NCI-H82 (cell line): Measurements from ENCODE around the gene ARHGAP5.

Experiments used
- DNase-seq: peaks from one replicate; lab custom pipeline; 2025; lab: John Stamatoyannopoulos, UW

The ARHGAP5 gene

GRCh38 chr14:32076278-32077080 lies 625 bp upstream of the ARHGAP5 start:
- DNase-seq = peak; percentile 97

- peak; percentile 65 for DNase-seq
Measured at GRCh38 chr14:32078023-32078857, 1.1 kb downstream of the ARHGAP5 start.

- DNase-seq = no peak
Measured at GRCh38 chr14:32078858-32079216, 1.7 kb downstream of the ARHGAP5 start.

DNA sequence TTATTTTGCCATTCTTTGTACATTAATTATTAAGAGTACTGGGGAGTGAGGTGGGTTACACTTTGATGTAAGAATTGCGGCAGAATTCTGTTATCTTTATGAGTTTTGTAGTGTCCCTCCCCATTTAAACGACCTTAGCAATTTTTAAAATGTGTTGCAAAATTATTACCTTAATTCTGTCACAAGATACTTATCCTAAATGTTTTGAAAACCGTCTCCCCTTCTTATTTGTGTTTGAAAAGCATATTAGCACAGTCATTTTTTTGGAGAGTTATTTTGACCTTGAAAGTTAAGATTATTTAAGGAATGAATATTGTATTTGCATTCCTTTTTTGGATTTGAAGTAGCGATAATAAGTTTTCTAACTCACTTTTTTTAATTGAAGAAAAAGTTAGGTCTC lies 2.2 kb downstream of the ARHGAP5 start:
- no peak for DNase-seq

DNA sequence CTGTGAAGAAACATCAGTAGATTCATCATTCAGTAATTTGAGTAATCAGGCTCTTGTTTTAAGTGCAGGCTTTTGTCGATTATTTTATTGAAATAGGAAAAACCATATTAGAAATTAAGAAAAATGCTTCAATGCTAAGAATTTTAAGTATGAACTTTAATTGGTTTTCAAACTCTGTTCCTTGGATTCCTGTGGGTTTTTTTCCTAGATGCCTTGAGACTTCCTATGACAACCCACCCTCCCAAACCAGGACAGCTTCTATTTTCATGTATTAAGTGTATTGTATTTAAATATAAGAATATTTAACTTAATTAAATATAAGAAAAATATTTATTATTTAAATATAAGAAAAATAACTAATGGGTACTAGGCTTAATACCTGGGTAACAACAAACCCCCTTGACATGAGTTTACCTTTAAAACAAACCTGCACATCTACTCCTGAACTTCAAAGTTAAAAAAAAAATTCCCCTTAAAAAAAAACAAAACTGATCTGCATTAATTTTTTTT lies 3.0 kb downstream of the ARHGAP5 start:
- no peak for DNase-seq

DNA sequence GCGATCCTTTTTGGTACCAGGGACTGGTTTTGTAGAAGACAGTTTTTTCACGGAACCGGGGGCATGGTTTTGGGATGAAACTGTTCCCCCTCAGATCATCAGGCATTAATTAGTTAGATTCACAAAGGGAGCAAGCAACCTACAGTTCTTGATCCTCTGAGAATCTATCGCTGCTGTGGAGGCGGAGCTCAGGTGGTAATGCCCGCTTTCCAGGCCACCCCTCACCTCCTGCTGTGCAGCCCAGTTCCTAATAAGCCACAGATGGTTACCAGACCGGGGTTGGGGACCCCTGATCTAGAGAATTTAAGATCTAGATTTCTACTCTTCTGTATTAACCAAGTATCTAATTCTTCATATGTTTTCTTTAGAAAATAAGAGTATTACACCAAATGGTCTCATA lies 4.8 kb downstream of the ARHGAP5 start:
- DNase-seq = peak; percentile 15

DNA sequence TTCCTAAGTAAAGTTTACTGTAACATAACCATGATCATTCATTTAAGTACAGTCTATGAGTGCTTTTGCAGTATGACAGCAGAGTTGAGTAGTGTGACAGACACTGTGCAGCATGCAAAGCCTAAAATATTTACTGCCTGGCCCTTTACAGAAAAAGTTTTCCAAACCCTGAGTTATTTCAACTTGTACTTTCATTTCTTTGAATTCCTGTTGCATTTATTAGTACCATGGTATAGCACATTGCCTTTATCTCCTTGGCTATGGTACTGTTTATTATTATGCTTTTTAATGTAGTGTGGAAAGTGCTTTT lies 6.2 kb downstream of the ARHGAP5 start:
- no peak for DNase-seq

- no peak for DNase-seq
Measured at GRCh38 chr14:32083789-32084188, 6.7 kb downstream of the ARHGAP5 start.

DNA sequence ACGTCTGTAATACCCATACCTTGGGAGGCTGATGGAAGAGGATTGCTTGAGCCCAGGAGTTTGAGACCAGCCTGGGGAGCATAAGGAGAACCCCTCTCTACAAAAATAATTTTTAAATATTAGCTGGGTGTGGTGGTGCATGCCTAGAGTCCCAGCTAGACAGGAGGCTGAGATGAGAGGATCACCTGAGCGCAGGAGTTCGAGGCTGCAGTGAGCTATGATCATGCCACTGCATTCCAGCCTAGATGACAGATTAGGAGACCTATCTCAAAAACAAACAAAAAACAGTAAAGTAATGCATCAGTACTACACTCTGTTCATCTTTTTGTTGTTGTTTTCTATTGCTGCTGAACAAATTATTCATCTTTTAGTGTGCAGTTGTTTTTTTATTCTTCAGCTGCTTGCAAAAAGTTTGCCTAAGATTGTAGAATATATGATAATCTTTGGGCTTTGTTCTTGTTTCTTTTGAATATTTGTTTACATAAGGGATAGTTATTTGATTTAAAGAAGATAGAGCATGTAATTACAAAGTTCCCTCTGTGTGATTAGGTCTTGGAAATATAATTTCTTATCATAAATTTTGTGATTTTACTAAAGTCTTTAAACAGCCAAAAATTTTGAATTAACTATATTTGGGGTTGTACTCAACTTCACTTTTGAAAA lies 8.2 kb downstream of the ARHGAP5 start:
- DNase-seq = no peak

- no peak for DNase-seq
Measured at GRCh38 chr14:32085845-32086383, 8.8 kb downstream of the ARHGAP5 start.

DNA sequence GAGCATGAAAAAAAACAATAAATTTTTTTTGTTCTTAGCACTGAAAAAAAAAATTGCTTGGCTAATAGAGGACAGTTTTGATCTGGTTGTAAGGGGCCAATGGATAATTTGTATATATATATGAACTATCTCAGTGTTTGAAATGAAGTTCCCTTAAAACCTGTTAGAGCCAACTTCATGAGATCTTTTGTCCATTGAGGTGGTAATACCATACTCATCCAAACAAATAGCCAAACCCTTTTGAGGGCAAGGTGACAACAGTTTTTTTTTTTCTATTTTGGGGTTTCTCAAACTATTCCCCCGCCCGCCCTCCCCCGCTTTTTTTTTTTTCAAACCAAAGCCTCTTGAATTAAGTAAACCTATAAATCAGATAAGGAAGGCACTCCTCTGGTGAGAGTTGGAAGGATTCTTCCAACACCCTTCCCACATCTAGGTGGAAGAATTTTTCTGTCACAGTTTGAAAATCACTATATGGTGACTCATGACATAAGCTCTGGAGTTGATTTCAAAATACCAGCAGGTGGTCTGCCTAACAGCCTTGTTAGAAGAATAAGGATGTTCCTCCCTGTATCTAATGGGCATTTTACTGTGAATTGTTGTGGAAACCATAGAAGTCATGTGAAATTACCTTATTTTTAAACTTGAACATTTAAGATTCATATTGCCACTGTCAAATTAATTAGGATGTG lies 10.2 kb downstream of the ARHGAP5 start:
- peak; percentile 5 for DNase-seq

DNA sequence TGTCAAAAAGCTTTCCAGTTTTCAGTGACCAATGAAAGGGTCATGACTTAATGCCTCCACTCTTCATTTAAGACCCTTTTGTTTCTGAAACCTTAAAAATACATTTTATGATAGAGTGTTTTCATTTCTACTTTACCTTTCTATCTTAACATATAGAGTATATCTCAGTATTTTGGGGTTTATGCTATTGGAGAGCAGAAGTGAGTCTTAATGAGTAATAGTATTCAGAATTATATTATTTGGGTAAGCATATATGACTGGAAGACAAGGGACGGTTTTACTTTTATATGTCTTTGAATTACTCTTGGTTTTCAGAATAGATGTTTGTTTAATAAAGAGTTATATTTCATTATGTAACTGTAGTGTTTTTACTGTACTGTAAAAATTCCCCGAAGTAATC lies 10.8 kb downstream of the ARHGAP5 start:
- DNase-seq = no peak

- DNase-seq = no peak
Measured at GRCh38 chr14:32090686-32091085, 13.6 kb downstream of the ARHGAP5 start.

DNA sequence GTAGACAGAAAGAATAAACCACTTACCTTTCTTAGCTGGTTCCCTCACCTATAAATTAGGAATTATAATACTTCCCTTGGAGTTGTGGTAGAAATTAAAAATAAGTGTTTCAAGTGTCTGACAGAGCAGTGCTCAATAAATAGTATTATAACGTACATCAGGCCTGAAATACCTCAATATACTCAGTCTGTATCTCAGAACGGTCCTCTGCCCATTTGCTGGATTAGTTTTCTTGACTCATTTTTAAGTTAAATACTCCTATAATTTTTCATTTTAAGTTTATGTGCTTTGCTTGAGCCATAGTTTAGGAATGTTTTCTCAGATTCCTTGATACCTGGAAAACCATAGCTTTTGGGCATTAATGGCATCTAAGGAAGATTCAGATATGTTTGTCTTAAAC lies 22.4 kb downstream of the ARHGAP5 start:
- no peak for DNase-seq

- DNase-seq = no peak
Measured at GRCh38 chr14:32100175-32100574, 23.1 kb downstream of the ARHGAP5 start.

DNA sequence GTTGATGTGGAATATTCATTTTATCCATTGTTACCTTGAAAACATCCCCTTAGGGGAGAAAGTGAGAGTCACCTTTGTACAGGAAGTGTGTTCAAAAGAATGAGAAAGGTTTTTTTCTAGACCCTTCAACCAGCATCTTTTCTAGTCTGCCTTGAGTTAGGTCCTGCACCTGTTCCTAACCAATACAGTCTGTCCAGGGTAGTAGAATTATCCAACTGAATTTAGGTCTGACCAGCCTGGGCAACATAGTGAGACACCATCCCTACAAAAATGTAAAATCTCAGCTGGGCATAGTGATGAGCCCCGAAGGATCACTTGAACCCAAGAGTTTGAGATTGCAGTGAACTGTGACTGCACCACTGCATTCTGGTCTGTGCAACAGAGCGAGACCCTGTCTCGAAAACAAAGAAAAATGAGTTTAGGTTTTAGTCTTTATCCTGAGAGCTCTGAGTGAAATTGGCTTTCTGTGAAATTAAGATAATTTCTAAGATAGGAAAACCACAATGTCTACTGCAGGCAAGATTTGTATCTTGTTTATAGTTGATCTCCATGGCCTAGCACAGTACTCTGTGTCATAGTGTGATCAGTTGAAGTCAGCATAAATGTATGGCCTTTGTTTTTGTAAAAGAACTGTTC lies 25.2 kb downstream of the ARHGAP5 start:
- no peak for DNase-seq

- no peak for DNase-seq
Measured at GRCh38 chr14:32102968-32103367, 25.9 kb downstream of the ARHGAP5 start.

DNA sequence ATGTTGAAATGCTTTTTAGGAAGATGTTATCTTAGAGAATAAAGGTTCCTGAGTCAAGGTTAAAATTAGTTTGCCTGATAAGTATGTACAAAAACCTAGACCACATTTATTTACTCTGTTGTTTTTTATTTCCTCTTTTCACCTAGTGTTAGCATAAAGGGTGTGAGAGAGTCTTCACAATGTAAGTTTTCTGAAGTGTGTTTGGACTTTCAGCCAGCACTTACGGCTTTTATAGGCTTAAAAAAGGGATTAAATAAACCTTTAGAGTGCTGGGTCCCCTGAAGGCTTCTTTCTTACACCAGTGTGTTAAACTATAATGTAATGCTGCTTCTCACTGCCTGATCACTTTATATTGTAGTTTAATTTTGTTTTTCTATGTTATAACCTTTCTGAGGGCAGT lies 27.2 kb downstream of the ARHGAP5 start:
- DNase-seq = peak; percentile 40

GRCh38 chr14:32104803-32105202 lies 27.7 kb downstream of the ARHGAP5 start:
- DNase-seq = no peak

DNA sequence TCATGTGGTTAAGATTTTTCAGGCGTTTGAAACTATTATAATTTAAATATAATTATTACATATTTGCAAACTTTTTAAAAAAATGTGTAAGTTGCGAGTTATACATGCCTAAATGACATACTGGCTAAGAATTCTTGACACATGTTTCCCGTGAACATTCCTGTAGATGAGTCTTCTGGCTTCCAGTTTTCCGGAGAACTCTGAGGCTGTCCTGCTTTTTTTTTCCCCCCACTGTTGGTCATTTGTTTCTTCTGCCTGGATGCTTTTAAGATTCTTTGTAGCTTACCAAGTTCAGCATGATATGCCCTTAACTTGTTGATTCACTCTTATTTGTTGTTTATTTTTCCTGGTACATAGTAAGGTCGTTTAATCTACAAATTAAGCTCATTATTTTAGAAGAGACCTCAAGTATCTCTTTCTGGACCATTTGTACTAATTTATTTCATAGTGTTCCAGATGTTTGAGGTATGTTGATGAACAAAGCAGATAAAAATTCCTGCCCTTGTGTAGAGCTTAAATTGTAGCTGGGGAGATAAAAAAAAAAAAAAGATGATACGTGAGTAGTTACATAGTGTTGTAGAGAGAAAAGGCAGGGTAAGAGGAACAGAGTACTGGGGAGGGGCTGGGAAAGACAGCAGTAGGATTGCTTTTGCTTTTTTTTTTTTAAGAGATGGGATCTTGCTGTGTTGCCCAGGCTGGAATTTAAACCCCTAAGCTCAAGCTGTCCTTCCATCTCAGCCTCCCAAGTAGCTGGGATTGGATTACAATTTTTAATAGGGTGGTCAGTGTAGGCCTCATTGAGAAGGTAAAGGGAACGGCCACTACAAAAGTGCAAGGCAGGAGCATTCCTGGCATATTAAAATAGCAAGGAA lies 32.8 kb downstream of the ARHGAP5 start:
- DNase-seq = no peak

GRCh38 chr14:32110548-32110896 lies 33.4 kb downstream of the ARHGAP5 start:
- no peak for DNase-seq
